Stimulated activated CD4-positive, alpha-beta T cell treated with anti-CD3 and anti-CD28 coated beads, TNF-alpha, amount 100 ng/mL, for 4 hours (primary cell): Measurements from ENCODE around the gene KRT4.
"Not testable (repeated sequence)": the region's sequence is repeated elsewhere in the genome, so short reads cannot be mapped to it uniquely, and the experiment has no call there.

Source experiments
- DNase-seq, 3 experiments: peaks; one replicate each; pipeline ENCODE4 v3.0.0-alpha.2; 2020; ENCODE audit warnings: low read depth in 3 of 3

KRT4 gene

DNA sequence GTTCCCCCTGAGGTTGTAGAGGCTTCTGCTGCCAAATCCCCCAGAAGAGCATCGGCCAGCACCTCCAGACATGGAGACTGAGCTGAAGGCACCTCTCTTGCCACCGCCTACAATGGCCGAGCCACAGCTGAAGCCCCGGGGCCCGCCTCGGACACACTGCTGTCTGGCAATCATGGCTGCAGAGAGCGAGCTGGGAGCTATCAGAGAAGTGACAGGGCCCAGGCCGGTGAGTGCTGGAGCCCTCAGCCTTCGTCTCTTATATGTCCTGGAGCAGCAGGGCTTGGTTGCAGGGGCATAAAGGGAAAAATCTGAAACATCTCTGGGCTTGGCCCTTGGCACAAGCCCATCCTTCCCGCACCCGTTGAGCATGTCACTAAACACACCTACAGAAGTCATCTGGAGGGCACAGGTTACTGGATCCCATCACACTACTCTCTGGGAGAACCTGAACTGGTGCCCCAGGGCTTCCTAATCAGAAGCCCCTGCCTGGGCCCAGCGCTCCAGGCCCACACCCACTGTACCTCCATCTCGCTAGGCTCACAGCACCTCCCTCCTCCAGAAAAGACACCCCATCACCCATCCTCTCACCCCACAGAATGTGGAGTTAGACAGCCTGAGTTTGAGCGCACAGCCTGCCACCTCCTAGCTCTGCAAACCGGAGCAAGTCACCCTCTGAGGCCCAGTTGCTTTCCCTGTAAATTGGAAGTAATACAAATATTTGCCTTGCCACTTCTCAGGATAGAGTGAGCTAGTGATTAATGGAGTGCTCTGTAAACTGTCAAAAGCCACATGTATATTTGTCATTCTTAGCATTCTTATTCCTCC is at the start of gene KRT4:
Gene KRT4, minus strand, starts transcription at position 232 of the 825 bp plus-strand sequence. Its CDS starts 58 bp downstream, at position 174.
- no peak for DNase-seq

DNA sequence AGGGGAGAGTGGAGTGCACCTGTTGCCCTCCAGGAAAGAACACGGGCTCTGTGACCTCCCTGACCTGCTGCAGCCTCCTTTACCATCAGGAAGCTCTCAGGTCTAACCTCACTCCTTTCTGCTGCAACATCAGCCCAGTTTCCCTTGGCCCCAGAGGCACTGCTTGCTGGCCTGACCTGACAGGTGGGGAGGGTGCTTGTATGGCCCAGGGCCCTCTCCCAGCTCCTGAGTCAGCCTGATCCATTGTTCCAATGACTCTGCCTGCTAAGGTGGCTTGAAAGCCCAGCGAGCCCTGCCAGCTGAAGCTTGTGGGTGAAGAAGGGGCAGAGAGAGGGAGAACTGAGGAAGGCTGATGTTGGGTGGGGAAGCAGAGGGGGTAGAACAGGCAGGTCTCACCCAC is 48.1 kb upstream of the KRT4 start:
- DNase-seq = no peak

DNA sequence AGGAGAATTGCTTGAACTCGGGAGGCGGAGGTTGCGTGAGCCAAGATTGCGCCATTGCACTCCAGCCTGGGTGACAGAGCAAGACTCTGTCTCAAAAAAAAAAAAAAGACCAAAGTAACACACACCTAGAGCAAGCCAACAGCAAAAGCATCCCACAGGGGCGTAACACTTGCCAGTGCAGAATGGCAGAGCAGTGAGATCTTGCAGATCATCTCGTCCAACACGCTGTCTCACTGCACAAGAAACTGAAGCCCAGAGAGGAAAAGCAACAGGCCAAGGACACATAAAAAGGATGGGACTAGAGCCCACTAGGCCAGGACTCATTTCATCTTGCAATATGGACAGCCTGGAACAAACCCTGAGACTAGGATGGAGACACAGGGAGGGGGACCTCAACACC is 47.6 kb upstream of the KRT4 start:
- DNase-seq = no peak

DNA sequence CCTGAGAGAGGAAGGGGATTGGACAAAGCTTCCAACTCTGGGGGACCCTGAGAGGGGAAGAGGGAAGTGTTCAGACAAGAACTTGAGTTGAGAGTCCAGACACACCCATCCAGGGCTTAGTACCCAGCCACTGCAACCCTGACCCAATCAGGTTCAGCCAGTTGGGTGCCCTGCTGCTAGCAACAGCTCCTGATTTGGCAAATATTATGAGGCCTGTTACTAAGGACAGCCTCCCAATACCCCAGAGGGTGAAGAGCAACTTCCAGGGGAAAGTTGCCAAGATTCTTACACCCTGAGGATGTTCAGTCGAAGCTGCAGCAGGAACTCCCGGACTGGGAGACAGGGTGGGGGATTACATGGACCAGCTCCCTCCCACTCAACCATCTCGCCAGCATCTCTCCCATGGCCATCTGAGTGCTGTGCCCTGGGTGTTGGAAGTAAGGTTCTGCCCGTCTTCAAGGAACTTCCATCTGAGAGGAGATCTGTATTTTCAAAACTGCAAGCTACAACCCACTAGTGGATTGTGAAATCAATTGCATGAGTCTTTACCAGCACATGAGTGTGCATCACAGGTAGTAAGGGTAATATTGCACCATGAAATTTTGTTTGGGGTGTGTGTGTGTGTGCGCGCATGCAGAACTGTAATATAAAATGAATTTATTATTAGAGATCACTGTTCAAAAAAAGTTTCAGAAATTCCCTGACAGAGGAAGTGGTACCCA is 46.3 kb upstream of the KRT4 start:
- no peak for DNase-seq

DNA sequence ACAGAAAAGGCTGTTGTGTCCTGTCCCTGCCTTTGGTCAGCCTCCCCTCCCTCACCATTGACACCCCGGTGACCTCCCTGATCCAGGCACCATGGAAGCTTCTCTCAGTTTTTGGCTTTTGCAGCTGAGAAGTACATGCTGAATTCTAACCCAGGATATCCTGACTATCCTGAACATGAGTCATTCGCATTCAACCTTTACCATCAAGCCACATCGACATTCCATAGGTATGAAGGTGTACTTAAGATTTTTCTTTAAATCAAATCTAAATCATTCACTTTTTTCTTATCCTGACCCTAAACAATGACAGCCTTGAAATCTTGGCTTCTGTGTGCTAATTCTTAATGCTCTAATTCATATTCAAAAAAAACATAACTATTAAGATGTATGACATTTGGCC is 43.6 kb upstream of the KRT4 start:
- DNase-seq = no peak

DNA sequence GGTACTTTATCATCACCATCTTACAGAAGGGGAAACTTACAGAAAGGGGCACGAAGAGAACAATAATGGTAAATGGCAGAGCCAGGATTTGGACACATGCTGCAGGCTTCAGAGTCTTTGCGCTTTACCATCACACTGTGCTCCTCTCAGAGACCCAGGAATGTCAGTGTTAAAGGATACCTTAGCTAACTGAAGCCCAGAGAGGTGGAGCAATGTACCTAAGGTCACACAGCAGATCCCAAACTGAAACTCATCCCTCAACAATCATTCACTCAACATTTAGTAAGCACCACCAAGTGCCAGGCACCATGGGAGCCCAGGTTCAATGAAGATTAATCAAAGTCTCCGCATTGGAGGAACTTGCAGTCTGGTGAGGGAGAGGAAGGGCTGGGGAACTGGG is 42.9 kb upstream of the KRT4 start:
- DNase-seq = no peak

DNA sequence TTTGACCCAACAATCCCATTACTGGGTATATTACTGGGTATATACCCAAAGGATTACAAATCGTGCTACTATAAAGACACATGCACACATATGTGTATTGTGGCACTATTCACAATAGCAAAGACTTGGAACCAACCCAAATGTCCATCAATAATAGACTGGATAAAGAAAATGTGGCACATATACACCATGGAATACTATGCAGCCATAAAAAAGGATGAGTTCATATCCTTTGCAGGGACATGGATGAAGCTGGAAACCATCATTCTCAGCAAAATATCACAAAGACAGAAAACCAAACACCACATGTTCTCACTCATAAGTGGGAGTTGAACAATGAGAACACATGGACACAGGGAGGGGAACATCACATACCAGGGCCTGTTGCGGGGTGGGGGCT is 42.2 kb upstream of the KRT4 start:
- DNase-seq = not testable (repeated sequence)

DNA sequence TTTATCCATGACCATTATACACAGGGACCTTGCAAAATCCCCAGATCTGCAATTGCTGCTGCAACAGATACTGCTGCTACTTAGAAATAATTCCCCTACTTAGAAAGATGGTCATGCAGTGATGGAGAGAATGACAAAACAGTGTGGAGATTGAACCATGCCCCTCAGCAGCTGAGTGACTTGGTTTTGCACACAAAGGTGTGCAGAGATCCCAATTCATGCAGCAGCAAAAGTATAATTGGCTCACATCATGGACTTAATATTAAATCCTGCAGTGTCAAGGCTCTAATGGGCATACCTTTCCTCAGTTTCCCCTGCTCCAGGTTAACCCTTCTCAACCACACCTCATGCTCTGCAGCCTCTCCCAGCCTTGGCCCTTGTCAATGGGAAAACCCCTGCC is 37.9 kb upstream of the KRT4 start:
- DNase-seq = no peak

DNA sequence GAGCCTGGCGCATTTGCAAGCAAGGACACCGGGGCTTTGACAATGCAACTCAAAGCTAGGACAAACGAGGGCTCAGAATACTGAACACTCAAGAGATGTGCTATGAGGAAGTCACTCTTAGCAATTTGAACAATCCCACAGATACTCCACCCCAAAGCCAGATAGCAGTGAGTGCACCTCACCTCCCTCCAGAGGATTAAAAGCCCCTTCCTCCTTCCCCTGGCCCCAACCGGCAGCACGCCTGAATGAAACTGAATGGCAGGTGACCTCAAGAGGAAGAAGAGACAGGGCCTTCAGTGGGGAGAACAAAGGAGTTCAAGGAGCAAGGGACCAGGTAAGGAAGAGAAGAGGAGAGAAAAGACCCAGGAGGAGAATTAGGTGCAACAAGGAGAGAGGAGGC is 36.8 kb upstream of the KRT4 start:
- DNase-seq = no peak

DNA sequence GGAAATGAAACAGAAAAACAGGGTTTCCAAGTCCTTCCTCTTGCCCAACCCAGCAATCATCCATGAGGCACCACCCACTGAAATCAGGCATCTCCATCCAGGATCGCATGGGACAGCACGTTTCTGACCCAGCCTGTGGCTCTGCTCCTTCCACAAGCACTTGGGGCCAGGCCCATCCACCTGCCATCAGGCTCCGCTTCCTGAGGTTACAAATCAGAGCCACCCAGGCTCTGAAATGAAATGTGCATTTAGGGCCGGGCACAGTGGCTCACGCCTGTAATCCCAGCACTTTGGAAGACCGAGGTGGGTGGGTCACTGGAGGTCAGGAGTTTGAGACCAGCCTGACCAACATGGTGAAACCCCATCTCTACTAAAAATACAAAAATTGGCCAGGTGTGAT is 35.6 kb upstream of the KRT4 start:
- DNase-seq = no peak

DNA sequence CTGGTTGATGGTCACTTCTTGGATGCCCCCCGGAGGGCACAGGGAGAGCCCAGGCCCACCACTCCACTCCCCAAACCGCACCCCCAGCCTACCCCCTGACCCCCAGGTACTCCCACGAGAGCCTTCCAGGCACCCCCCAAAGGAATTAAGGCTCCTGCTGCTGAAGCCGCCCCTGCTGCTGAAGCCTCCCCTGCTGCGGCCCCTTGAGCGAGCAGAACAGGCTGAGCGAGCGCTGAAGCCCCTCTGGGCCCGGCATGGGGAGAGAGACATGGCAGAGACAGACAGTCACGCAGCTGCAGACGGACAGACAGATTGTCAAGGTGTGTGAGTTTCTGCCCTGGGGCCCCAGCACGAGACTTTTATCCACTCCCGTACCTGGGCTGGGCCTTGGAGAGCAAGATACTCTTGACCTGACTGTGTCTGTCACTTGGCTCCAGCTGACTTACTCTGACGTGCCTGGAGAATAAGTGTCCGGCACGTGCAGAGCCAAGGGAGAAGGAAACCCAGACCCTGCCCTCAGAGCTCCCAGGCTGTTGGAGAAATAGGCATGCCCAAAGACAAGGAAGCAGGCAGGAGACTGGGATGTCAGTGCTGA is 34.8 kb upstream of the KRT4 start, which contains the start of gene KRT78:
Gene KRT78, minus strand, starts transcription at position 334 of the 595 bp plus-strand sequence. Its CDS starts 64 bp downstream, at position 270.
- DNase-seq = no peak

DNA sequence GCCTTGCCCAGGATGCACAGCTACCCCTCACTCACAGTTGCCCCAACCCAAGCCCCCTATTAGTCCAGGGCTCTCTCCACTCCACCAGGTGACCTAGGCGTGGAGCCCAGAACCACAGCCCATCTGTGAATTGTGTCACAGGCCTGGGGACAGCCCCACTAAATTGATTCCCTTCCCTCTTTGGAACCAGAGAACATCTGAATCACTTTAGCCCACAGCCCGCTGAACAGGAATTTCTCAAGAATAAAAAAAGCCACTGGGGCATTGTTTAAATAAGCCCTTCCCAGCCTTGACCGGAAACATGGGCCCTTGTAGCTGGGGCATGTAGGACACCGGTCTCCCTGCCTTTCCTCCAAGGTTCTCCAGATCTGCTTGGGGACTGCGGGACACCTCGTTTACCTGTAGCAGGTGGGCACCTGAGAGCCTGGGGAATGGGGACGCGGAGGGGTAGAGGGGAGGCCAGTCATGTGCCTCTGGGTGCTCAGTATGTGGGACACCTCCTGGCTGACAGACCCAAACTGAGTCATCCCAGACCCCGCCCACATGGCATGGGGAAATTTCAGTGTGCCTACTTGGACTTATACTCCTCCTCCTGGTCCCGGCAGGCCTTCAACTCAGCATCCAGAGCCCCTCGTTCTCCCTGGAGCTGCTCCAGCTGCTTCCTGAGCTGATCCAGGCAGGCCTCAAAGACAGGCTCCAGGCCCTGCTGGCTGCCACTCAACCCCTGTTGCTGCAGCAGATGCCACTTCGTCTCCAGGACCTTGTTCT is 33.6 kb upstream of the KRT4 start:
- DNase-seq = no peak

DNA sequence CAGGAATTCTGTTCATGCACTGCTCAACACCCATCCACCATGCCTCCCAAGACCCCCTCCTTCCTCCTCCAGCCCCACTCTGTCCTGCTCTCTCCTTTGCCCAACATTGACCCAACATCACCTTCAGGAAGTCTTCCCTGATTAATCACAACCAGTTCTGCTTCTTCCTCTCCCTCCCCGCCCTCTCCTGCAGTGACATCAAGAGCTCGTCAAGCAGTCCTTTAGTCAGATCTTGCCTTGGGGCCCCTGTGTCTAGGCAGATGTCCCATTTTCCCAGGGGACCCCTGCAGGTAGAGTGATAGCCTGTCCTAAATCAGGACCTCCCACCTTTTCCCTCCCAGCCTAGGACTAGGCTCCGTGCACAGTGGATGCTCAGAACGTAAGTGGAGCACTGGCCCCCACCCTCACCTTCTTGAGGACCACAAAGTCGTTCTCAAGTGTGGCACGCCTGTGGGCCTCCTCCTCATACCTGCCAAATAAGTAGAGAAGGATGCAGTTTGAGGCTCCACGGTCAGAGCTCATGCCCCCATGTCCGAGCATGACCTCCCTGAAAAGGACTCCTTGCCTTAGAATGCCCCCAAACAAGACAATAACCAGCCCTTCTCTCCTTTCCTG is 32.5 kb upstream of the KRT4 start:
- no peak for DNase-seq

DNA sequence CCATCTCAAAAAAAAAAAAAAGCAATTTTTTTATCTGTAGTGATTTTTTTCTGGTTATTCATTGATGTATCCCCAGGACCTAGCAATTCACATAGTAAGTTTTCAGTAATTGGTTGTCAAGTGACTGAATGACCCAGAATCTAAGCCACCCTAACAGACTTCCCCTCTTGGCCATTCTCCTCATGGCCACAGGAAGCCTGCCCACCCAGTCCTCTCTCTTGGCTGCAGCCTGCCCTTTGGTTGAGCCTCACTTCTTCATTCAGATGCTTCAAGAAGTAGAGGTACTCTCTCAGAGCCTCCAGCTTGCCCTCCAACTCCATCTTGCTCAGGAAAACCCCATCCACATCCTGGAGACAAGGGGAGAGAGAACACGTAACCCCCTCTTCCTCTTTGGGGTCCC is 32.0 kb upstream of the KRT4 start:
- no peak for DNase-seq

DNA sequence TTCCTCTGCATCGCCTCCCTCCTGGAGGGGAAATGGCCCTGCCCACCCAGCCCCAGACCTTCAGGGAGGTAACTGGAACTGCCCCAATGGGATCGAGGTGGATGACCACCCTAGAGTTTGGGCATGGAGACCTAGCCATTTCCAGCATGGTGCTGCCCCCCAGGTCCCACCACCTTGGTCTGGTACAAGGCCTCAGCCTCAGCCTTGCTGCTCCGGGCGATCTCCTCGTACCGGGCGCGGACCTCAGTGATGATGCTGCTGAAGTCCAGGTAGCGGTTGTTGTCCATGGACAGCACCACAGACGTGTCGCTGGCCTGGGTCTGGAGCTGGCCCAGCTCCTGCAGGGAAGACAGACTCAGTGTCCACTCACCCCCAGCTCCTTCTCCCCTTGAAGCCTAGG is 30.5 kb upstream of the KRT4 start:
- no peak for DNase-seq

DNA sequence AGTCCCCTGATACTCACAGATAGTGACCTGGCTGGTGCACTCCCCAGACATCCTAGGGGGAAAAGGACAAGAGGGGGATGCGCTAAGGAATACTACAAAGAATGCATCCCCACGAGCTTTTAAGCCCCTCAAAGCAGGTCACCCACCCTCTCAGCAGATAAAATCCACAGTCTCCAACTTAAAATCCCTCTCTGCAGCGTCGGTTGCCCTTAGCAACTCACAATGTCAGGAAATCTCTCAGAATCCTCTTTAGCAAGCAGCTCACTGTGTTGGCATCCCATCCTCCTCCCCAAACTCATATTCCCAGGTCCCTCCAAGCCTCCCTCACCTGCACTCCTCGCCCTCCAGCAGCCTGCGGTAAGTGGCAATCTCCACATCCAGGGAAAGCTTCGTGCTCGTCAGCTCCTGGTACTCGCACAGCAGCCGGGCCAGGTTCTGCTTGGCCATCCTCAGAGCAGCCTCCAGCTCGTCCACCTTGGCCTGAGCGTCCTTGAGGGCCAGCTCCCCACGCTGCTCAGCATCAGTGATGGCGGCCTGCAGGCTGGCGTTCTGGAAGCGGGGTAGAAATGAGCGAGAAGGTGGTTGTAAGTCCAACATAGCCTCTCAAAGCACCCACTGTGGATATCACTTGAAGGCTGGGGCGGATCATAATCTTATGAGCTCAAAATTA is 25.7 kb upstream of the KRT4 start:
- DNase-seq = no peak

DNA sequence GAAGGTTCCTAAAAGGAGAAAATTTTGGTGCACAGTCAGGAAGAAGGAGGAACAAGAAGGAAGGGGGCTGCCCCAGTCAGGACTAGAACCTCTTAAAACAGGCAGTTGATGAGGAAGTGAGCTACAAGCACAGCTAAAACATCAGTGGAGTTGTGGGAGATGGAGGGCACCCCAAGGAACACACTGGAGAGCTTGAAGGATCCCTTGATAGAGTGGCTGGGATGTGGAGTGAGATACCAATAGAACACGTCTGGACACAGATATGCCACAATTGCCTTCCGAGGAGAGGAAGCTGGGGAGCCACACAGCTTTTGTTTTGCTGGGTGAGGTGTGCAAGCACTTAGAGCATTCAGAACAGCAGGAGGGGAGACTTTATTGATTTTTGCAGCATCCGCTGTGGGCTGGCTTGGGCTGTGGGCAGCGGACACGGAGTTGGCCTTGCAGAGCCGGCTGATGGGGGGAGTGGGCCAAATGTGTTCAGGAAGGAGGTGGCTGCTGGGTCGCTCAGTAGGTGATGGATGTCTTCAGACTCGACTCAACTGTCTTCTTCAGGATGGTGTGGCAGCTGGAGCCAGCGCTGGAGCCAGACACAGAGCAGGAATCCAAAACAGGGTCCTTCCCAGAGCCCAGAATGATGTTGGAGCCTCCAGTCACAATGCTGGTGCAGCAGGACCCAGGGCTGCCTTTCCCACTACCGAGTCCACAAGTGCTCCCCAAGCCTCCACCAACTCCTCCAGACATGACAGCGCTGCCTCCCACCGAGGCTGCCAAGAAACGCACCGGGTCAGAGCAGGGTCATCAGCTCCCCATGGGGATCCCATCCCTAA is 24.9 kb upstream of the KRT4 start:
- no peak for DNase-seq

DNA sequence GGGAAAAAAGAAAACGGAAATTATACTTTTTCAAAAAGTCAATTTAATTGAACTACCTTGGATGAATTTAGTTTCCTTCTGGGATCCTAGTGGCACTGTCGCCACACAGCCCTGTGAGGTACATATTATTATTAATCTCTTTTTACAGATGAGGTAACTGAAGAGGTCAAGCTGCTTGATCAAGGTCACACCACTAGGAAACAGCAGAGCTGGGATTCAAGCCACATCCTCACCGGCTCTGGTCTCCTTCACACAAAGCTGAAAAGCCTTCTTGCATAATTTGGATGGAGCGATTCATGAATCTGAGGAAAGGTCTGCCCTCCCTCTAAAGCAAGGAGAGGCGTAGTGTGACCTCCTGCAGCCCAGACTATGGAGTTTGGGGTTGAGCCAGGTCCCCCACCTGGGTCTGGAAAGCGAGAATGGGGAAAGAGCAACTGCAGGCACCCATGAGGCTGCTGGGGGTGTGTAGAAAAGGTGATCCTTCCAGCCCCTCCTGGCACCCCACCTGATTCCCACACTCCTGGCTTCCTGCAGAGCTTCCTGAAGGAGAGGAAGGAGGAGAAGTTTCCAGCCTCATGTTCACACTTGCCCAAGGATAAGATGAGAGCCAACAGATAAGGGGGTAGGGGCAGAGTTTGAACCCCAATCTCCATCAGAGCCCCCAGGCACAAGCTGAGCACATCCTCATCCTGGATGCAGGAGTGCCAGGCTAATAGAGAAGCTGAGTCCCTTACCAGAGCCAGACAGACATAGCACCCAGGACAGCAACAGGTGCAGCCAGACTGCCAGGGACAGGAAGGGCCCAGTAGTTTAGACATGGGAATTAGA is 24.1 kb upstream of the KRT4 start:
- no peak for DNase-seq

DNA sequence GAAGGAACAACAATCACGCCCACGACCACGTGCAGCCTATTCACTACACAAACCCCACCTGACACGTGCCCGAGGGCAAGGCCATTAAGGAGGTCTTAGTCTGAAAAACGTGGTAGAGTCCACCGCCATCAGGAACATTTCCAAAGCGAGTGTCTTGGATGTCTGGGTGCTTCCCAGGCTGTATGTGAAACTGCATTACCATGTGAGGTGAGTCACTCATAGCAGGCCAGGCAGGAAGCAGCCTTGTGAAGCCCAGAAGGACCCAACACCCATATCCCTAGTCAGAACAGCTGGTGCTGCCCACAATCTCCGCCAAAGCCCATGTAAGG is 23.5 kb upstream of the KRT4 start:
- no peak for DNase-seq
